D721Med (cell line): ENCODE measurements around the gene NCKAP5.

ENCODE experiments used
- DNase-seq: peaks from one replicate; pipeline ENCODE4 v3.0.0; 2011; ENCODE audit warnings: low spot score; ENCODE audit not compliant: insufficient read length
- FAIRE-seq: peaks from 2 replicates; lab custom pipeline; 2011; peaks lifted over from hg19 to GRCh38; lab: Jason Lieb, UNC
- CTCF ChIP-seq: IDR thresholded peaks from 2 replicates; pipeline ENCODE4 v1.5.1; 2012; ENCODE audit warnings: mild to moderate bottlenecking, control low read depth; ENCODE audit not compliant: insufficient read depth; ENCODE audit errors: missing control alignments

NCKAP5 gene

GRCh38 chr2:133026536-133027177 lies 541.6 kb downstream of the NCKAP5 start:
- DNase-seq (no peak), FAIRE-seq (no peak)
- no peak for TF ChIP-seq CTCF

DNA sequence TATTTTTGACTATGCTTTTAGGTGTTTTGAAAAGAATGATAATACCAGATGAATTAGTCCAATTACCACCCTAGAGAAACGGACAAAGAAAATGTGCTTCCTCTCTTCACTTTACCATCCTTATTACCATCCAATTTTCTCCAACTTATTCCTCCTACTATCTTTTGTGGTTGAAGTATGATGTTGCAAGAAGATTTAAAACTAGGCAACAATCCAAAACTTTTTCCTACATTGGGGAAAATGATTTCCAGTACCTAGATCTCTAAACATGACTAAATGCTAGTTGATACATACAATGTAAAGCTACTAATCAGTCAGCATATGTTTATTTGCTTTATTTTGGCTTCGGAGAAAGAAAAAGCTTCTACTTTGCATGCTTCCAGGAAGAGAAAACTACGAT lies 543.3 kb downstream of the NCKAP5 start:
- no peak for FAIRE-seq
- DNase-seq: no peak
- no peak for TF ChIP-seq CTCF

GRCh38 chr2:133012847-133013734 lies 555.2 kb downstream of the NCKAP5 start:
- TF ChIP-seq CTCF: no peak
- DNase-seq (no peak), FAIRE-seq (no peak)

DNA sequence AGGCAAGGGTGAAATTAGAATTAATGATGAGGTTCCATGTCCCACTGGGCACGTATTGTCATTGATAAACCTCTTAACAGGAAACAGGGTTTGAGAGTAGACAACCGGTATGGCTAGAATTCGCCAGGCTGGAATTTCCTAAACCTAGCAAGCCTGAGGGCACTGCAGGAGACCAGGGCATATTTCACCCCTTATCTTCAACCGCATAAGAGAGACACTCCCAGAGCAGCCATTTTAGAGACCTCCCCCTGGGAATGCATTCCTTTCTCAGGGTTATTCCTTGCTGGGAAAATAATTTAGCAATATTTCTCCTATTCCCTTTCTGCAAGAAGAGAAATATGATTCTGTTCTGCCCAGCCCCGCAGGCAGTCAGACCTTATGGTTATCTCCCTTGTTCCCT lies 563.6 kb downstream of the NCKAP5 start:
- FAIRE-seq: no peak
- DNase-seq: no peak
- no peak for TF ChIP-seq CTCF

GRCh38 chr2:132999421-132999820 lies 568.8 kb downstream of the NCKAP5 start:
- DNase-seq: no peak
- no peak for TF ChIP-seq CTCF
- no peak for FAIRE-seq

DNA sequence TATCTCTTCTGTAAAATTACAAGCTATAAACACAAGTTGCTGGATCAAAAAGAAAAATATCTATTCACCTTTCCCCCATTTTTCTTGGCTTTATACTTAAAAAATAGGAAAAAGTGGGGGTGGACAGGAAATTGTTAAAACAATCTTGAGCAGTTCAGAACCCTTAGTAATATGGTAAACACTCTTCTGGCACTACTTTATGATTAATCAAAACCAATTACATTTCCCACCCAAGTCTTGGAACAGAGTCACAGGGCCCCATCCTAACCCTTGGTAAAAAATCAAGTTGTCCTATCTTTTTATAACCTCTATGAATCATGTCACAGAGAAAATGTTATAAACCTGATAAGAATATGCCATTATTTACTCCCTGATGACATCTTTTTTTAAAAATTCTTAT lies 570.0 kb downstream of the NCKAP5 start:
- no peak for FAIRE-seq
- TF ChIP-seq CTCF: no peak
- DNase-seq: no peak
